HG02623 (cell line): ENCODE results near the gene EPRS1.
"Not testable (repeated sequence)": the region's sequence is repeated elsewhere in the genome, so short reads cannot be mapped to it uniquely, and the experiment has no call there.

Experiments
- ATAC-seq: cut with Tn5 transposase; IDR thresholded peaks from one replicate; pipeline ENCODE4 v1.9.1; 2021; ENCODE audit warnings: moderate library complexity; ENCODE audit not compliant: unreplicated experiment

EPRS1 gene

GRCh38 chr1:220040028-220040596 lies 6.2 kb downstream of the EPRS1 start:
- no peak for ATAC-seq

GRCh38 chr1:220038640-220039039 lies 7.7 kb downstream of the EPRS1 start:
- ATAC-seq: no peak

- ATAC-seq: not testable (repeated sequence)
These were observed 8.5 kb downstream of the EPRS1 start for GRCh38 chr1:220037810-220038209.

- no peak for ATAC-seq
These were observed 13.4 kb downstream of the EPRS1 start for GRCh38 chr1:220032911-220033310.

GRCh38 chr1:220031287-220031686 lies 15.0 kb downstream of the EPRS1 start:
- no peak for ATAC-seq

GRCh38 chr1:220028346-220028895 lies 17.9 kb downstream of the EPRS1 start:
- ATAC-seq: no peak

GRCh38 chr1:220019071-220019470 lies 27.2 kb downstream of the EPRS1 start:
- ATAC-seq: no peak

GRCh38 chr1:220013497-220013896 lies 32.8 kb downstream of the EPRS1 start:
- peak; percentile 60 for ATAC-seq

GRCh38 chr1:220012259-220012658 lies 34.0 kb downstream of the EPRS1 start:
- no peak for ATAC-seq

- ATAC-seq: no peak
These were observed 34.7 kb downstream of the EPRS1 start for GRCh38 chr1:220011620-220012019.

GRCh38 chr1:220007438-220007837 lies 38.9 kb downstream of the EPRS1 start:
- ATAC-seq: no peak

- no peak for ATAC-seq
These were observed 40.8 kb downstream of the EPRS1 start for GRCh38 chr1:220005489-220005888.

GRCh38 chr1:220003610-220004299 lies 42.5 kb downstream of the EPRS1 start:
- ATAC-seq: no peak

- no peak for ATAC-seq
These were observed 43.3 kb downstream of the EPRS1 start for GRCh38 chr1:220003015-220003414.

GRCh38 chr1:220001095-220001501 lies 45.2 kb downstream of the EPRS1 start:
- no peak for ATAC-seq

- ATAC-seq: no peak
These were observed 46.5 kb downstream of the EPRS1 start for GRCh38 chr1:219999821-220000220.
